GM12878 (cell line): ENCODE measurements around the gene INSIG1. TPM values are rescaled to one million over a fixed set of nuclear protein-coding genes. Genes with fewer than 3 reads are reported as not detected.

Experiments used
- ATAC-seq: fragments of 200-7000 bp; cut with Tn5 transposase; 3 replicates; pipeline ENCODE4 v1.9.1; 2020; ENCODE audit warnings: mild to moderate bottlenecking, moderate library complexity
- BruUV-seq: library from RNA; stranded (reverse); fragments of 400-500 nt; replicated peaks from 2 replicates; lab custom pipeline; 2021; lab: Mats Ljungman, UMichigan
- CTCF ChIA-PET: fragments of 300-600 bp; sonication (Branson Sonifier 250); formaldehyde crosslinking; extraction: SDS; loops from one replicate; lab custom pipeline; 2021; ENCODE audit warnings: inconsistent platforms; lab: Yijun Ruan, JAX
- POLR2A ChIA-PET: fragments of 350-600 bp; formaldehyde crosslinking; extraction: SDS; loops from one replicate; lab custom pipeline; 2021; ENCODE audit warnings: inconsistent platforms; lab: Charles Lee
- RAD21 ChIA-PET: fragments of 300-600 bp; sonication (Branson Sonifier 250); formaldehyde crosslinking; loops from one replicate; lab custom pipeline; 2023; ENCODE audit warnings: antibody characterized with exemption; ENCODE audit not compliant: unreplicated experiment; lab: Charles Lee
- SMC1A ChIA-PET: fragments of 300-600 bp; sonication (Branson Sonifier 250); formaldehyde crosslinking; loops from one replicate; lab custom pipeline; 2023; ENCODE audit not compliant: unreplicated experiment, uncharacterized antibody; lab: Charles Lee
- DNase-seq: peaks from one replicate; pipeline ENCODE4 v3.0.0-alpha.2; 2011; ENCODE audit warnings: low read depth, low spot score
- FAIRE-seq: peaks from 3 replicates; lab custom pipeline; 2011; peaks lifted over from hg19 to GRCh38; lab: Jason Lieb, UNC
- H2AFZ ChIP-seq: 2 replicates; pipeline ENCODE4 v1.6.0; 2011; ENCODE audit warnings: low read depth, low read length, control low read depth; ENCODE audit not compliant: control insufficient read depth
- H3K27ac ChIP-seq: 2 replicates; pipeline ENCODE4 v1.5.1; 2011; ENCODE audit warnings: control low read depth; ENCODE audit not compliant: control insufficient read depth, insufficient read depth
- H3K27me3 ChIP-seq, 2 experiments: replicated peaks in 1 of 2; 2 replicates each; pipeline versions ENCODE4 v1.6.0 to v1.6.1; 2011; ENCODE audit warnings: low read length in 1 of 2; ENCODE audit not compliant: control insufficient read depth in 2 of 2, insufficient read depth in 2 of 2
- H3K36me3 ChIP-seq, 2 experiments: 2 replicates each; pipeline ENCODE4 v1.5.1; 2011; ENCODE audit warnings: low read length in 1 of 2; ENCODE audit not compliant: control insufficient read depth in 2 of 2, insufficient read depth in 2 of 2
- H3K4me1 ChIP-seq: 2 replicates; pipeline ENCODE4 v1.6.1; 2011; ENCODE audit warnings: mild to moderate bottlenecking, low read length, moderate library complexity, mixed read lengths; ENCODE audit not compliant: control insufficient read depth, insufficient read depth
- H3K4me2 ChIP-seq: 2 replicates; pipeline ENCODE4 v1.6.0; 2011; ENCODE audit warnings: control low read depth; ENCODE audit not compliant: control insufficient read depth, insufficient read depth
- H3K4me3 ChIP-seq: fragments of 200-600 bp; sonication (generic); 2 replicates; pipeline ENCODE4 v1.5.1; 2016
- H3K79me2 ChIP-seq: 2 replicates; pipeline ENCODE4 v1.6.0; 2011; ENCODE audit warnings: low read length; ENCODE audit not compliant: control insufficient read depth, insufficient read depth
- H3K9ac ChIP-seq: 2 replicates; pipeline ENCODE4 v1.8.0; 2011; ENCODE audit warnings: low read length, control low read depth, mixed read lengths; ENCODE audit not compliant: control insufficient read depth, insufficient read depth
- H3K9me3 ChIP-seq: replicated peaks from 3 replicates; pipeline ENCODE4 v1.5.1; 2011; ENCODE audit warnings: mild to moderate bottlenecking, low read length; ENCODE audit not compliant: control insufficient read depth, insufficient read depth
- H4K20me1 ChIP-seq: 2 replicates; pipeline ENCODE4 v1.6.0; 2011; ENCODE audit not compliant: control insufficient read depth, insufficient read depth
- GABPA ChIP-seq: IDR thresholded peaks from 2 replicates; pipeline ENCODE4 v1.6.1; 2014; ENCODE audit warnings: antibody characterized with exemption, low read depth, mild to moderate bottlenecking, inconsistent platforms
- HDAC6 ChIP-seq: fragments of 200-600 bp; sonication (generic); IDR thresholded peaks from one replicate; pipeline ENCODE4 v1.8.0; 2017; ENCODE audit warnings: antibody characterized with exemption; ENCODE audit not compliant: unreplicated experiment
- KAT2A ChIP-seq: conservative IDR thresholded peaks from 2 replicates; pipeline ENCODE4 v1.6.1; 2011; ENCODE audit warnings: low read depth, low read length; ENCODE audit not compliant: control insufficient read depth
- MLLT1 ChIP-seq: fragments of 450-650 bp; IDR thresholded peaks from 2 replicates; pipeline ENCODE4 v1.6.1; 2016; ENCODE audit warnings: mild to moderate bottlenecking
- NFYA ChIP-seq: IDR thresholded peaks from 2 replicates; pipeline ENCODE4 v1.6.1; 2011; ENCODE audit warnings: low read depth, mild to moderate bottlenecking, low read length, improper control_type of control experiment, borderline replicate concordance
- PML ChIP-seq: IDR thresholded peaks from 2 replicates; pipeline ENCODE4 v1.6.1; 2012; ENCODE audit warnings: low read length, inconsistent platforms
- SMAD5 ChIP-seq: IDR thresholded peaks from 2 replicates; pipeline ENCODE4 v1.6.1; 2016; ENCODE audit warnings: antibody characterized with exemption, low read depth
- TBL1XR1 ChIP-seq: IDR thresholded peaks from 2 replicates; pipeline ENCODE4 v1.6.1; 2012; ENCODE audit warnings: low read depth, low read length, improper control_type of control experiment
- TCF3 ChIP-seq: IDR thresholded peaks from 2 replicates; pipeline ENCODE4 v1.6.1; 2012; ENCODE audit warnings: low read depth, mild to moderate bottlenecking, low read length, borderline replicate concordance; ENCODE audit not compliant: insufficient read depth
- ZBTB4 ChIP-seq: fragments of 450-650 bp; formaldehyde crosslinking; IDR thresholded peaks from 2 replicates; pipeline ENCODE4 v1.4.0; 2022; ENCODE audit warnings: mild to moderate bottlenecking, moderate library complexity
- ZBTB40 ChIP-seq: fragments of 450-650 bp; IDR thresholded peaks from 2 replicates; pipeline ENCODE4 v1.6.1; 2016; ENCODE audit warnings: mild to moderate bottlenecking, moderate library complexity, borderline replicate concordance
- ZNF384 ChIP-seq: IDR thresholded peaks from 2 replicates; pipeline ENCODE4 v1.6.1; 2012; ENCODE audit warnings: low read depth, mild to moderate bottlenecking, low read length, improper control_type of control experiment, borderline replicate concordance
- ZNF622 ChIP-seq: fragments of 450-650 bp; IDR thresholded peaks from 2 replicates; pipeline ENCODE4 v1.6.1; 2017; ENCODE audit warnings: mild to moderate bottlenecking, inconsistent platforms
- WGBS: methylation state at CpG from one replicate; pipeline ENCODE4 v1.1.6; 2016; ENCODE audit warnings: low lambda C conversion rate; ENCODE audit not compliant: insufficient replicate concordance, insufficient coverage; ENCODE audit errors: missing lambda C conversion rate; 5-methylcytosine and 5-hydroxymethylcytosine counted together
- in situ Hi-C: fragments of 300-500 bp; cut with MboI; formaldehyde crosslinking; loops from 9 replicates; pipeline ENCODE4 v1.14.3; 2018; ENCODE audit warnings: mixed read lengths
- intact Hi-C: fragments of 100-400 bp; cut with micrococcal nuclease; formaldehyde crosslinking; loops from one replicate; pipeline ENCODE4 v1.14.2; 2022; ENCODE audit not compliant: unreplicated experiment
- polyA plus RNA-seq, 11 experiments: library from polyadenylated mRNA; depleted of rRNA in 4 of 11; unstranded in 6 of 11; stranded (reverse) in 5 of 11; fragments of >200 nt; fragmentation: Nextera tagmentation in 4 of 11; fragmentation: Illumina TruSeq in 1 of 11; extraction: Ambion mirVana in 4 of 11; extraction: Trizol in 1 of 11; gene quantifications; 1 replicate in 1 of 11; 2 replicates in 10 of 11; pipeline versions ENCODE4 v1.2.1 to v1.2.3, GENCODE V29; 2011 to 2016; ENCODE audit warnings: inconsistent platforms in 2 of 11, missing spikeins in 2 of 11, low read depth in 1 of 11
- total RNA-seq, 4 experiments: library from RNA; depleted of rRNA in 3 of 4; stranded (reverse); fragments of >200 nt in 3 of 4; fragmentation: Illumina TruSeq in 1 of 4; extraction: Trizol in 1 of 4; gene quantifications; 2 replicates each; pipeline versions ENCODE4 v1.2.1 to v1.2.3, GENCODE V29; 2013 to 2021

INSIG1 gene
- total and polyA plus RNA-seq, 10 of the 15 experiments (the other 5 are each of a cell fraction or from before 2014, with no cell fraction given): 29.6 to 168 (median 91.1) TPM

DNA sequence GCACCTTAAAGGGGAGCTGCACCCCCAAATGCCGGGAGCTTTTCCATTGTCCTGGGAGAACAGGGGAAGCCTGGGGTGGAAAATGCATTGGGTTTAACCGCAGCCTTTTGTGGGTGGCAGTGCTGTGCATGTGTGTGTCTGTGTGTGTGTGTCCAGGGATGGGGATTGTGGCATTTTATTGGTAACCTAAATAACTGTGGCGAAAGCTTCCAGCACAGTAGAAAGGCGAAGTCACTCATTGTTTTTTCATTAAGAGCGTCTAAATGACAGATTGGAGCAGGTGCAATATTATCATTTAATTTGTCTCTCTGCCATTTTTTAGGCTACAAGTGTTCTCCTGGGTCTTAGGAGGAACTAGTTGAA, 55.1 kb downstream of the INSIG1 start:
- RAD21 ChIA-PET: no interaction called here
- Histone ChIP-seq H3K27ac (no peak overlapping the region), H3K4me2 (no peak overlapping the region), H3K9ac (no peak overlapping the region), H3K36me3 (no peaks in the 10 kb centered on the region), H3K4me1 (no peaks in the 10 kb centered on the region), H3K4me3 (no peak overlapping the region), H3K9me3 (no peaks in the 10 kb centered on the region), H4K20me1 (no peaks in the 10 kb centered on the region), H3K79me2 (no peaks in the 10 kb centered on the region), H3K27me3 (no peaks in the 10 kb centered on the region), H2AFZ (no peak overlapping the region)
- in situ Hi-C loops (no loop called here), intact Hi-C loops (no loop called here)
- no peak for ATAC-seq
- CTCF ChIA-PET: interaction anchor here (0.6 to 1.9 kb wide), 2 partner anchors 425 to 437 kb away, joined by 3 to 8 read pairs; no protein-coding TSS in a partner anchor
- SMC1A ChIA-PET: interaction anchor here (0.9 kb wide), 1 partner anchor 426 kb away, joined by 3 read pairs; no protein-coding TSS in a partner anchor
- POLR2A ChIA-PET: no interaction called here
- DNase-seq: no peak
- FAIRE-seq: no peak
- WGBS: 73% methylated on average over 5 of the region's 5 CpGs
- no TSS peak for BruUV-seq
- TF ChIP-seq ZBTB40: no peak
- TF ChIP-seq SMAD5: no peak
- no peak for TF ChIP-seq ZBTB4
- TF ChIP-seq ZNF622: no peak
- no peak for TF ChIP-seq TCF3
- no peak for TF ChIP-seq KAT2A
- TF ChIP-seq NFYA: no peak
- TF ChIP-seq PML: no peak
- TF ChIP-seq GABPA: no peak
- TF ChIP-seq TBL1XR1: no peak
- no peak for TF ChIP-seq MLLT1
- no peak for TF ChIP-seq HDAC6
- no peak for TF ChIP-seq ZNF384
